C4-2B (cell line): ENCODE measurements around the gene RAB40B.

ENCODE experiments used
- H3K27ac ChIP-seq: fragments of 450-650 bp; 2 replicates; pipeline ENCODE4 v1.5.1; 2017
- CTCF ChIP-seq: fragments of 450-650 bp; conservative IDR thresholded peaks from 2 replicates; pipeline ENCODE4 v1.5.1; 2017; ENCODE audit warnings: mild to moderate bottlenecking
- ZFX ChIP-seq: fragments of 450-650 bp; IDR thresholded peaks from 2 replicates; pipeline ENCODE4 v1.6.1; 2017

Gene RAB40B

DNA sequence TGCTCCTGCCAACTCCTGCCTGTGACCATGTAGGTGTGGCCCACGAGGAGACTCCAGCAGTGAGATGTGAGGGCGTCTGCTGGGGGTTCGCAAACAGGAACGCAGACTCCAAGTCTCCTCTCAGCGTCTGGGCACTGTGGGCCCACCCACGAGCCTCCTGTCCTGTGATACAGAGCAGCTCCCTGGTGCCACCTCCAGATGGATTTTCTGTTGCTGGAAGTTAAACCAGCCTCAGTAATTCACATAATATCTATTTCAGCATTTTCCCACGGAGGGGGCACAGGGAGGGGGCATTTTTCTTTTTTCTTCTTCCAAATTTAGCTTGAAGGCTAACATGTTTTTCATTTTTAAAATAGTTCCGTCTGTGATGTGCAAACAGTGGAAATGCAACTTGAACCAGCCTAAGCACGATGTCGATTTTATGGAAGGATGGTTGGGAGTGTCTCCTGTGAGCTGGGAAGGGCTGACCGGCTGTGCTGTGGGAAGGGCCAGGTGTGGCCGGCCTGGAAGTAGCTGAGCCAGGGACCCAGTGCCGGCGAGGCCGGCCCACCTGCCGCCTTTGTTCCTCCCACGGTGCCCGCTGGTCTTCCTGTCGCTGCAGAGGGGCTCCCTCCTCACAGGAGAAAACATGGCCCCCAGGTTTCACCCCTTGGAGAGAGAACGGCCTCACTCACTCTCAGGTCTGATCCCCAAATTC lies 3.9 kb upstream of the RAB40B start:
- TF ChIP-seq CTCF (no peak), ZFX (no peak)
- H3K27ac ChIP-seq = no peak overlapping the region

DNA sequence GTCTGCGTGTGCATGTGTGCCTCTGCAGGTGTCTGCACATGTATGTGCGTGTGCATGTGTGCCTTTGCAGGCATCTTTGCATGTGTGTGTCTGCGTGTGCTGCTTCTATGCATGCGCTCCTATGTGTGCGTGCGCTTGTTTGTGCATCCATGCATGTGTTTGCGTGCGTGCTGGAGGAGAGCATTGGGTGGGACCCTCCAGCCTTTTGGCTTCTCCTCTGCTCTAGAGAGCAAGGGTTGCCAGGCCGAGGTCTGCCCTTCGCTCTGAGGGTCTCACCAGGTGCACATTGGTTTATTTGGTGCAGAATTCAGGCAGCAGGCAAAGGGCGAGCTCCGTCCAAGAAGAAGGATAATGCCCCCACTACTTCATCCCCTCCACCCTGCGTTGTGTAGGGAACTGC lies 1.1 kb upstream of the RAB40B start:
- TF ChIP-seq CTCF (no peak), ZFX (no peak)
- H3K27ac ChIP-seq = no peak overlapping the region

DNA sequence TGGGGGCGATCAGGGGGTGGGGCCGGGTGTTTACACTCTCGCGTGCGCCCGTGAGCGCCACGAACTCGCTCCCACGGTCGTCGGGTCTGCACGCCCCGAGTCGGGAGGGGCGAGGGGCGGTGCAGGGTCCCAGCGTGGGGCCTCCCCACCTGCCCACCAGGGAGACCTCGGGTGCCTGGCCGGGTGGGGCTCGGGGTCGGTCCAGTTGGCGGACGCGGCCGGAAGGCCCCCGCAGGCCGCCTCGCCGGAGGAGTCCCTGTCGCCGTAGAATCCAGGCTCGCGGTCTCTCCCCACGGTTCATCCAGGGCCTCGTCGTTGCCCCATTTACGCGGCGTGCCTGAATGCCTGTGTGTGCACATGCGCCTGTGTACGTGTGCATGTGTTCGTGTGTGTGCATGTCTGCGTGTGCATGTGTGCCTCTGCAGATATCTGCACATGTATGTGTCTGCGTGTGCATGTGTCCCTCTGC lies 510 bp upstream of the RAB40B start:
- no peak for TF ChIP-seq ZFX
- TF ChIP-seq CTCF = no peak
- H3K27ac ChIP-seq = no peak overlapping the region; the same call in 1 of the 2 replicates

- H3K27ac ChIP-seq = peak overlapping the region; percentile 49
- TF ChIP-seq CTCF (no peak), ZFX (no peak)
Measured at GRCh38 chr17:82697808-82698064, 762 bp downstream of the RAB40B start.

DNA sequence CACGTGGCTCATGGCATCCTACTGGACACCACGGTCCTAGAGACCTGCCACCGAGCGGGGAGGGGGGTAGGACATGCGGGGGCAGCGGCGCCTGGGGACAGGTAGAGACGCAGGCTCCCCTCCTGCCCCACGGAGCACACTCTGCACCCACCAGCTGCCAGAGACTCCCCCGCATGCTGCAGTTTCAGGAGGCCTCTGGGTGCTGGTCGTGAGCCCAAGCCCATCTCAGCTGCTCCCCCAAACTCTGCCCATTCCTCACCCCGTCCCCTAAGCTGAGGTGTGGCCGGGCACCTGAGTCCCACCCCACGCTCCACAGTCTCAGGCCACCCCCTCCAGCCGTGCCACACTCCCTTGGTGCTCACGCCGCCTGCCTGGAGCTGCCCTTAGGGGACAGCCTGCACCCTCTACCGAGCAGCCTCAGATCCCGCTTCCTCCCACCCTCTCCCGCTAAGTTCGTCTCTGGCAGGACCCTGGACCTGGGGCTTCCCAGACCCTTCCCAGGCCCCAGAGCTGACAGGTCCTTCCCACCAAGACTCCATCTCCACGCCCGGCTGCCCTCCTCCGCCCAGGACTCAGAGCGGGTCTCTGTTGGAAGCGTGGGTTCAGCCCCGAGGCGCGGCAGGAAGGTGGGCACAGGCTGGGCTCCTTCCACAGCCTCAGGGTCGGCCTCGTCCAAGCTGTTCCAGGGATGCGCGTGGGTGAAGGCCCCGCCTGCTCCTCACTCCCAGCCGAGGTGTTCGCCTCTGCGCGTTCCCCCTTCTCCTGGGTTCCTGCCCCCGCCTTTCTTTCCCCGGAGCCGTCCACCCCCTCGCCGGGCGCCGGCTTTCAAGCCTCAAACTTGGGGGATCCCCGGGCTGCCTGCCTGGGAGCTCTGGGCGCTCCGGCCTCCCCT lies 1.3 kb downstream of the RAB40B start:
- H3K27ac ChIP-seq = peak overlapping the region; percentile 49; the same call in 1 of the 2 replicates

DNA sequence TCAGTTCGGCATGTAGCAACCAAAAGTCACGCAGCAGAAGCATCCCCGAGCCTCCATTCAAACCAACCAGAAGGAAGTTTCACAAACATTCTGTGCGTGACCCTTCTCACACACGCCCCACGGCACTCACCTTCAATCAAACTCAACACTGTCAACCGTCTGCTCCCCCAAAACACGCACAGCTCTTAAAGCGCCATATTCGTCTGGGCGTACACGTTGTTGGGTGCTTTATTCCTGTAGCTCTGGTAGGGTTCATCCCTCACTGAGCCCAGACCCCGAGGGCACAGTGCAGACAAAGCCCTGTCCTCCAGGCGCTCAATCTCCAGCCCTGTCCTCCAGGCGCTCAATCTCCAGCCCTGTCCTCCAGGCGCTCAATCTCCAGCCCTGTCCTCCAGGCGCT lies 2.2 kb downstream of the RAB40B start:
- no peak overlapping the region for H3K27ac ChIP-seq
- no peak for TF ChIP-seq CTCF
- TF ChIP-seq ZFX = no peak

More for the DNA sequence above, 1.3 kb downstream of the RAB40B start:
- no peak for TF ChIP-seq CTCF
- TF ChIP-seq ZFX = no peak

- TF ChIP-seq CTCF = no peak
- no peak for TF ChIP-seq ZFX
- no peak overlapping the region for H3K27ac ChIP-seq
Measured at GRCh38 chr17:82694647-82695046, 3.9 kb downstream of the RAB40B start.
